Measurements from ENCODE around the gene S1PR2.

S1PR2 gene

GRCh38 chr19:10260141-10260584, 29.0 kb upstream of the S1PR2 start:
- Histone ChIP-seq H3K27me3 (replicated peaks in 2 of 5; ENCODE audit: control insufficient read depth in 4 of 5, insufficient read depth in 5 of 5, low read length in 4 of 5) (no peaks in the 10 kb centered on the region), H3K4me3 (ENCODE audit: control insufficient read depth in 1 of 7, extremely low read depth in 1 of 7, insufficient read depth in 4 of 7, low read depth in 2 of 7, low read length in 6 of 7) (no peak overlapping the region), H3K36me3 (ENCODE audit: control insufficient read depth in 4 of 4, insufficient read depth in 4 of 4, low read length in 3 of 4) (peaks cover 0 to 43% (median 30%) of the 10 kb centered on the region in 4 experiments), H3K9me3 (ENCODE audit: control extremely low read depth in 1 of 5, control insufficient read depth in 4 of 5, insufficient read depth in 2 of 5, low read depth in 1 of 5, low read length in 4 of 5) (no peaks in the 10 kb centered on the region), H3K4me1 (ENCODE audit: control extremely low read depth in 1 of 4, control insufficient read depth in 4 of 4, insufficient read depth in 4 of 4, low read length in 3 of 4) (peaks cover 0 to 12% (median 4%) of the 10 kb centered on the region in 4 experiments), H3K27ac (ENCODE audit: insufficient read depth in 1 of 2, low read depth in 1 of 2, low read length in 2 of 2, poor library complexity in 1 of 2, severe bottlenecking in 2 of 2) (no peak overlapping the region)
- no peak for DNase-seq
- 99% methylated on average over 6 of the region's 8 CpGs for WGBS (ENCODE audit: insufficient coverage)
- CTCF ChIA-PET: interaction anchor here (0.7 to 20.1 kb wide), 17 partner anchors 10 to 329 kb away, joined by 3 to 542 read pairs (median 3); partner anchors contain the start of genes ICAM1, ICAM4, ICAM5 and RAVER1
- POLR2A ChIA-PET: interaction anchor here (0.6 to 1.2 kb wide), 3 partner anchors 39 to 131 kb away, joined by 3 to 4 read pairs (median 3); no protein-coding TSS in a partner anchor

- ChIA-PET POLR2A (interaction anchor here (0.6 to 1.2 kb wide), 6 partner anchors 11 to 131 kb away, joined by 3 to 6 read pairs (median 4); partner anchors contain the start of gene ICAM1), CTCF (interaction anchor here (0.7 to 20.1 kb wide), 23 partner anchors 8 to 328 kb away, joined by 3 to 542 read pairs (median 4); partner anchors contain the start of genes CDC37, ICAM1, ICAM4 and ICAM5)
- H3K4me1 ChIP-seq (ENCODE audit: control extremely low read depth in 1 of 4, control insufficient read depth in 4 of 4, insufficient read depth in 4 of 4, low read length in 3 of 4): peaks cover 0 to 12% (median 4%) of the 10 kb centered on the region in 4 experiments
- peaks cover 2 to 50% (median 37%) of the 10 kb centered on the region in 4 experiments for H3K36me3 ChIP-seq (ENCODE audit: control insufficient read depth in 4 of 4, insufficient read depth in 4 of 4, low read length in 3 of 4)
- H3K4me3 ChIP-seq (ENCODE audit: control insufficient read depth in 1 of 7, extremely low read depth in 1 of 7, insufficient read depth in 4 of 7, low read depth in 2 of 7, low read length in 6 of 7): no peak overlapping the region
- no peaks in the 10 kb centered on the region for H3K27me3 ChIP-seq (replicated peaks in 2 of 5; ENCODE audit: control insufficient read depth in 4 of 5, insufficient read depth in 5 of 5, low read length in 4 of 5)
- WGBS (ENCODE audit: insufficient coverage): 72% methylated on average over 30 of the region's 32 CpGs
- H3K9me3 ChIP-seq (ENCODE audit: control extremely low read depth in 1 of 5, control insufficient read depth in 4 of 5, insufficient read depth in 2 of 5, low read depth in 1 of 5, low read length in 4 of 5): no peaks in the 10 kb centered on the region
- peak; percentile 94 to 98 (median 95) for DNase-seq
- H3K27ac ChIP-seq (ENCODE audit: insufficient read depth in 1 of 2, low read depth in 1 of 2, low read length in 2 of 2, poor library complexity in 1 of 2, severe bottlenecking in 2 of 2): no peak overlapping the region
These were observed 28.2 kb upstream of the S1PR2 start for GRCh38 chr19:10259162-10259905.

GRCh38 chr19:10258080-10258710, 27.1 kb upstream of the S1PR2 start:
- peaks cover 0 to 12% (median 5%) of the 10 kb centered on the region in 4 experiments for H3K4me1 ChIP-seq (ENCODE audit: control extremely low read depth in 1 of 4, control insufficient read depth in 4 of 4, insufficient read depth in 4 of 4, low read length in 3 of 4)
- H3K27me3 ChIP-seq (replicated peaks in 2 of 5; ENCODE audit: control insufficient read depth in 4 of 5, insufficient read depth in 5 of 5, low read length in 4 of 5): no peaks in the 10 kb centered on the region
- POLR2A ChIA-PET: interaction anchor here (0.9 to 1.1 kb wide), 2 partner anchors 13 to 133 kb away, joined by 3 to 6 read pairs; partner anchors contain the start of gene ICAM1
- no peak for DNase-seq
- no peak overlapping the region for H3K4me3 ChIP-seq (ENCODE audit: control insufficient read depth in 1 of 7, extremely low read depth in 1 of 7, insufficient read depth in 4 of 7, low read depth in 2 of 7, low read length in 6 of 7)
- CTCF ChIA-PET: interaction anchor here (0.7 to 20.1 kb wide), 16 partner anchors 9 to 154 kb away, joined by 3 to 542 read pairs (median 4); partner anchors contain the start of genes CDC37, ICAM1, RAVER1 and TYK2
- H3K36me3 ChIP-seq (ENCODE audit: control insufficient read depth in 4 of 4, insufficient read depth in 4 of 4, low read length in 3 of 4): peaks cover 4 to 57% (median 40%) of the 10 kb centered on the region in 4 experiments
- H3K9me3 ChIP-seq (ENCODE audit: control extremely low read depth in 1 of 5, control insufficient read depth in 4 of 5, insufficient read depth in 2 of 5, low read depth in 1 of 5, low read length in 4 of 5): no peaks in the 10 kb centered on the region
- H3K27ac ChIP-seq (ENCODE audit: insufficient read depth in 1 of 2, low read depth in 1 of 2, low read length in 2 of 2, poor library complexity in 1 of 2, severe bottlenecking in 2 of 2): no peak overlapping the region
- 100% methylated on average over 11 of the region's 18 CpGs for WGBS (ENCODE audit: insufficient coverage)

- CTCF ChIA-PET: interaction anchor here (3.0 to 20.1 kb wide), 2 partner anchors 13 to 133 kb away, joined by 8 to 542 read pairs; partner anchors contain the start of genes ICAM1 and TYK2
These were observed 26.0 kb upstream of the S1PR2 start for GRCh38 chr19:10256970-10257615.

GRCh38 chr19:10256551-10256950, 25.4 kb upstream of the S1PR2 start:
- DNase-seq: no peak
- H3K36me3 ChIP-seq (ENCODE audit: control insufficient read depth in 4 of 4, insufficient read depth in 4 of 4, low read length in 3 of 4): peaks cover 4 to 57% (median 40%) of the 10 kb centered on the region in 4 experiments
- no peak overlapping the region for H3K27ac ChIP-seq (ENCODE audit: insufficient read depth in 1 of 2, low read depth in 1 of 2, low read length in 2 of 2, poor library complexity in 1 of 2, severe bottlenecking in 2 of 2)
- H3K27me3 ChIP-seq (replicated peaks in 2 of 5; ENCODE audit: control insufficient read depth in 4 of 5, insufficient read depth in 5 of 5, low read length in 4 of 5): no peaks in the 10 kb centered on the region
- CTCF ChIA-PET: interaction anchor here (0.6 to 20.1 kb wide), 5 partner anchors 13 to 586 kb away, joined by 3 to 542 read pairs (median 3); partner anchors contain the start of genes ICAM1 and TYK2
- H3K4me1 ChIP-seq (ENCODE audit: control extremely low read depth in 1 of 4, control insufficient read depth in 4 of 4, insufficient read depth in 4 of 4, low read length in 3 of 4): peaks cover 5 to 19% (median 14%) of the 10 kb centered on the region in 4 experiments
- 89% methylated on average over 3 of the region's 18 CpGs for WGBS (ENCODE audit: insufficient coverage)
- no peak overlapping the region for H3K4me3 ChIP-seq (ENCODE audit: control insufficient read depth in 1 of 7, extremely low read depth in 1 of 7, insufficient read depth in 4 of 7, low read depth in 2 of 7, low read length in 6 of 7)
- no peaks in the 10 kb centered on the region for H3K9me3 ChIP-seq (ENCODE audit: control extremely low read depth in 1 of 5, control insufficient read depth in 4 of 5, insufficient read depth in 2 of 5, low read depth in 1 of 5, low read length in 4 of 5)
- POLR2A ChIA-PET: interaction anchor here (0.6 kb wide), 1 partner anchor 124 kb away, joined by 3 read pairs; the partner anchor contains the start of gene TYK2

More at GRCh38 chr19:10256970-10257615, 26.0 kb upstream of the S1PR2 start:
- no peak overlapping the region for H3K27ac ChIP-seq (ENCODE audit: insufficient read depth in 1 of 2, low read depth in 1 of 2, low read length in 2 of 2, poor library complexity in 1 of 2, severe bottlenecking in 2 of 2)
- peaks cover 5 to 22% (median 15%) of the 10 kb centered on the region in 4 experiments for H3K4me1 ChIP-seq (ENCODE audit: control extremely low read depth in 1 of 4, control insufficient read depth in 4 of 4, insufficient read depth in 4 of 4, low read length in 3 of 4)
- POLR2A ChIA-PET: interaction anchor here (0.5 to 0.6 kb wide), 2 partner anchors 25 to 123 kb away, joined by 3 to 4 read pairs; partner anchors contain the start of gene TYK2
- H3K36me3 ChIP-seq (ENCODE audit: control insufficient read depth in 4 of 4, insufficient read depth in 4 of 4, low read length in 3 of 4): peaks cover 4 to 57% (median 40%) of the 10 kb centered on the region in 4 experiments
- H3K4me3 ChIP-seq (ENCODE audit: control insufficient read depth in 1 of 7, extremely low read depth in 1 of 7, insufficient read depth in 4 of 7, low read depth in 2 of 7, low read length in 6 of 7): no peak overlapping the region
- H3K27me3 ChIP-seq (replicated peaks in 2 of 5; ENCODE audit: control insufficient read depth in 4 of 5, insufficient read depth in 5 of 5, low read length in 4 of 5): no peaks in the 10 kb centered on the region
- no peak for DNase-seq
- H3K9me3 ChIP-seq (ENCODE audit: control extremely low read depth in 1 of 5, control insufficient read depth in 4 of 5, insufficient read depth in 2 of 5, low read depth in 1 of 5, low read length in 4 of 5): no peaks in the 10 kb centered on the region
- 96% methylated on average over 5 of the region's 9 CpGs for WGBS (ENCODE audit: insufficient coverage)

- Histone ChIP-seq H3K36me3 (ENCODE audit: control insufficient read depth in 4 of 4, insufficient read depth in 4 of 4, low read length in 3 of 4) (peaks cover 4 to 57% (median 40%) of the 10 kb centered on the region in 4 experiments), H3K9me3 (ENCODE audit: control extremely low read depth in 1 of 5, control insufficient read depth in 4 of 5, insufficient read depth in 2 of 5, low read depth in 1 of 5, low read length in 4 of 5) (no peaks in the 10 kb centered on the region), H3K4me1 (ENCODE audit: control extremely low read depth in 1 of 4, control insufficient read depth in 4 of 4, insufficient read depth in 4 of 4, low read length in 3 of 4) (peaks cover 5 to 22% (median 17%) of the 10 kb centered on the region in 4 experiments), H3K27me3 (replicated peaks in 2 of 5; ENCODE audit: control insufficient read depth in 4 of 5, insufficient read depth in 5 of 5, low read length in 4 of 5) (no peaks in the 10 kb centered on the region), H3K4me3 (ENCODE audit: control insufficient read depth in 1 of 7, extremely low read depth in 1 of 7, insufficient read depth in 4 of 7, low read depth in 2 of 7, low read length in 6 of 7) (no peak overlapping the region), H3K27ac (ENCODE audit: insufficient read depth in 1 of 2, low read depth in 1 of 2, low read length in 2 of 2, poor library complexity in 1 of 2, severe bottlenecking in 2 of 2) (no peak overlapping the region)
- DNase-seq: no peak
- CTCF ChIA-PET: interaction anchor here (3.0 to 20.1 kb wide), 2 partner anchors 15 to 135 kb away, joined by 8 to 542 read pairs; partner anchors contain the start of genes ICAM1 and TYK2
- WGBS (ENCODE audit: insufficient coverage): 89% methylated on average over 2 of the region's 2 CpGs
- POLR2A ChIA-PET: no interaction called here
These were observed 24.2 kb upstream of the S1PR2 start for GRCh38 chr19:10255358-10255757.
